Caco-2 (cell line): ENCODE data around the gene MKLN1. TPM values are rescaled to one million over a fixed set of nuclear protein-coding genes. Genes with fewer than 3 reads are reported as not detected.

Experiments used
- BruUV-seq: library from RNA; stranded (reverse); fragments of 400-500 nt; replicated peaks from 2 replicates; lab custom pipeline; 2021; lab: Mats Ljungman, UMichigan
- CTCF ChIA-PET: fragments of 300-600 bp; sonication (Branson Sonifier 250); formaldehyde crosslinking; loops from one replicate; lab custom pipeline; 2022; ENCODE audit warnings: antibody characterized with exemption; lab: Charles Lee
- POLR2A ChIA-PET: fragments of 300-600 bp; sonication (Branson Sonifier 250); formaldehyde crosslinking; loops from one replicate; lab custom pipeline; 2022; ENCODE audit warnings: antibody characterized with exemption; lab: Charles Lee
- DNase-seq, 2 experiments: peaks; one replicate each; pipeline versions ENCODE4 v3.0.0 to v3.0.0-alpha.2; 2020 to 2022
- H3K27me3 ChIP-seq: replicated peaks from 2 replicates; pipeline ENCODE4 v1.6.0; 2011; ENCODE audit warnings: low read length; ENCODE audit not compliant: control insufficient read depth, insufficient read depth
- H3K36me3 ChIP-seq: 2 replicates; pipeline ENCODE4 v1.5.1; 2011; ENCODE audit warnings: low read length; ENCODE audit not compliant: control insufficient read depth, insufficient read depth
- H3K4me1 ChIP-seq: fragments of 250-450 bp; sonication (Bioruptor Pico); 2 replicates; pipeline ENCODE4 v1.5.1; 2020; ENCODE audit warnings: mild to moderate bottlenecking
- H3K4me3 ChIP-seq: 2 replicates; pipeline ENCODE4 v1.5.1; 2011; ENCODE audit warnings: low read depth, mild to moderate bottlenecking, control low read depth, low read length
- H3K9me3 ChIP-seq: fragments of 250-450 bp; sonication (Bioruptor Pico); 2 replicates; pipeline ENCODE4 v1.5.1; 2020; ENCODE audit warnings: mild to moderate bottlenecking, moderate library complexity
- H3K27ac Mint-ChIP-seq: one replicate; pipeline ENCODE4 v1.8.0; 2022; ENCODE audit warnings: mixed read lengths; ENCODE audit not compliant: unreplicated experiment
- H3K27me3 Mint-ChIP-seq: one replicate; pipeline ENCODE4 v1.8.0; 2022; ENCODE audit warnings: mixed read lengths; ENCODE audit not compliant: insufficient read depth, unreplicated experiment
- H3K36me3 Mint-ChIP-seq: one replicate; pipeline ENCODE4 v1.8.0; 2022; ENCODE audit warnings: mild to moderate bottlenecking, mixed read lengths; ENCODE audit not compliant: insufficient read depth, unreplicated experiment
- H3K4me1 Mint-ChIP-seq: one replicate; pipeline ENCODE4 v1.8.0; 2022; ENCODE audit warnings: low read depth, mixed read lengths; ENCODE audit not compliant: unreplicated experiment
- H3K4me3 Mint-ChIP-seq: one replicate; pipeline ENCODE4 v1.8.0; 2022; ENCODE audit warnings: mild to moderate bottlenecking, moderate library complexity, mixed read lengths; ENCODE audit not compliant: unreplicated experiment
- H3K9me3 Mint-ChIP-seq: one replicate; pipeline ENCODE4 v1.8.0; 2022; ENCODE audit warnings: mixed read lengths; ENCODE audit not compliant: unreplicated experiment
- intact Hi-C: fragments of 100-400 bp; cut with micrococcal nuclease; formaldehyde crosslinking; loops from one replicate; pipeline ENCODE4 v1.10.0; 2022; ENCODE audit not compliant: unreplicated experiment
- total RNA-seq: library from RNA; stranded (reverse); gene quantifications from 2 replicates; pipeline ENCODE4 v1.2.3, GENCODE V29; 2022
- TF ChIP-seq, protein P1 (sequence below), 2 experiments: fragments of 200-600 bp in 1 of 2; IDR thresholded peaks; 1 replicate in 1 of 2; 2 replicates in 1 of 2; pipeline versions ENCODE4 v1.5.1 to v1.8.0; 2011 to 2022; ENCODE audit warnings: antibody characterized with exemption in 1 of 2, control low read depth in 1 of 2, inconsistent platforms in 1 of 2, low read depth in 1 of 2, low read length in 1 of 2, mild to moderate bottlenecking in 1 of 2, moderate library complexity in 1 of 2; ENCODE audit not compliant: insufficient read depth in 1 of 2, severe bottlenecking in 1 of 2, unreplicated experiment in 1 of 2

The MKLN1 gene
- total RNA-seq, 1 experiment from 2014 or later, result 55.6 TPM

DNA sequence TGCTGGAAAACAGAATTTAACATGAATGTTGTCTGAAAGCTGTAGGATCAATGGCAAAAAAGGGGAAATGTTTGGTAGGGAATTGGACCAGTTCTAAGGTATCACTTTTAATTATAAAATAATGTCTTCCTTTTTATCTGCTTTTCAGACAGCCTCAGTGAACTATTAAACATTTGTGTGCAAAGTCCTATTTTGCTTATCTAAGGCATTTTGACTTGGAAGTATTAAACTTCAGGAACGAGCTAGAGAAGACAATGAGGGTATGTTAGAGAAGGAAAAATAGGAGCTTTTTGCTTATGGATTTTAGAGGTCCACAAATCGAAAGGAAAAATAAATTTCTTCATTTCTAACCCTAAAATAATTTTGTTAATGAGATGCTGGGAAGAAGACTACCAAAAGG lies 165.4 kb downstream of the MKLN1 start:
- H3K9me3 Mint-ChIP-seq, result no peaks in the 10 kb centered on the region
- H3K36me3 Mint-ChIP-seq, result peaks cover 54% of the 10 kb centered on the region
- Histone ChIP-seq H3K27me3 (no peaks in the 10 kb centered on the region), H3K4me3 (no peak overlapping the region), H3K4me1 (no peaks in the 10 kb centered on the region), H3K9me3 (no peaks in the 10 kb centered on the region), H3K36me3 (no peaks in the 10 kb centered on the region)
- POLR2A ChIA-PET, result no interaction called here
- no peak overlapping the region for H3K4me3 Mint-ChIP-seq
- CTCF ChIA-PET, result interaction anchor here (0.5 to 1.0 kb wide), 5 partner anchors 14 to 416 kb away, joined by 3 to 4 read pairs (median 3); no protein-coding TSS in a partner anchor
- no peak overlapping the region for H3K27ac Mint-ChIP-seq
- BruUV-seq, result no TSS peak
- intact Hi-C loops, result no loop called here
- TF ChIP-seq, protein P1, sequence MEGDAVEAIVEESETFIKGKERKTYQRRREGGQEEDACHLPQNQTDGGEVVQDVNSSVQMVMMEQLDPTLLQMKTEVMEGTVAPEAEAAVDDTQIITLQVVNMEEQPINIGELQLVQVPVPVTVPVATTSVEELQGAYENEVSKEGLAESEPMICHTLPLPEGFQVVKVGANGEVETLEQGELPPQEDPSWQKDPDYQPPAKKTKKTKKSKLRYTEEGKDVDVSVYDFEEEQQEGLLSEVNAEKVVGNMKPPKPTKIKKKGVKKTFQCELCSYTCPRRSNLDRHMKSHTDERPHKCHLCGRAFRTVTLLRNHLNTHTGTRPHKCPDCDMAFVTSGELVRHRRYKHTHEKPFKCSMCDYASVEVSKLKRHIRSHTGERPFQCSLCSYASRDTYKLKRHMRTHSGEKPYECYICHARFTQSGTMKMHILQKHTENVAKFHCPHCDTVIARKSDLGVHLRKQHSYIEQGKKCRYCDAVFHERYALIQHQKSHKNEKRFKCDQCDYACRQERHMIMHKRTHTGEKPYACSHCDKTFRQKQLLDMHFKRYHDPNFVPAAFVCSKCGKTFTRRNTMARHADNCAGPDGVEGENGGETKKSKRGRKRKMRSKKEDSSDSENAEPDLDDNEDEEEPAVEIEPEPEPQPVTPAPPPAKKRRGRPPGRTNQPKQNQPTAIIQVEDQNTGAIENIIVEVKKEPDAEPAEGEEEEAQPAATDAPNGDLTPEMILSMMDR (IDR thresholded peaks at IDR 0.05; ENCODE audit: insufficient read depth in 1 of 2, low read depth in 1 of 2, low read length in 1 of 2, severe bottlenecking in 1 of 2, unreplicated experiment in 1 of 2), result no peak
- no peaks in the 10 kb centered on the region for H3K27me3 Mint-ChIP-seq
- DNase-seq, result no peak
- no peaks in the 10 kb centered on the region for H3K4me1 Mint-ChIP-seq

DNA sequence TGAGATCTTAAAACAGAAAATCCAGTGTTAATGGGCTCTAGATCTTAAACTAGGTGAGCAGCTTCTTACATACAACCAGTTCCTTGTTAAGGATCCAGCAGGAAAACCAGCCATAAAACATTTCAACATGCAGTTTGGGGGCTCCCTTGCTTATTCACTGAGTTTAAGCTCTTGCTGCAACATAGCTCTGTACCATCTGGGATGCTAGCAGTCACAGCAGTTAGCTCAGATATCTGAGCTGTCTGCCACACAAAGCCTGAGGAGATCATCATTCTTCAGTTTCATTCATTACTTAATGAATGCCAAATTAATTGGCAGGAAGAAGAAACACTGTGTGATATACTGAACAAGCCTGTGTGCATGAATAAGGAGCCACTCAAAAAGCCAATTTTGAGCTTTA lies 165.9 kb downstream of the MKLN1 start:
- no peak overlapping the region for H3K4me3 ChIP-seq
- H3K36me3 Mint-ChIP-seq, result peaks cover 54% of the 10 kb centered on the region
- no peaks in the 10 kb centered on the region for H3K27me3 ChIP-seq
- H3K27me3 Mint-ChIP-seq, result no peaks in the 10 kb centered on the region
- no peaks in the 10 kb centered on the region for H3K4me1 ChIP-seq
- H3K9me3 Mint-ChIP-seq, result no peaks in the 10 kb centered on the region
- ChIA-PET CTCF (interaction anchor here (0.5 to 0.9 kb wide), 4 partner anchors 20 to 416 kb away, joined by 3 to 7 read pairs (median 3); no protein-coding TSS in a partner anchor), POLR2A (no interaction called here)
- H3K27ac Mint-ChIP-seq, result no peak overlapping the region
- DNase-seq, result no peak
- no peaks in the 10 kb centered on the region for H3K4me1 Mint-ChIP-seq
- no peaks in the 10 kb centered on the region for H3K9me3 ChIP-seq
- intact Hi-C loops, result no loop called here
- TF ChIP-seq, protein P1 (IDR thresholded peaks at IDR 0.05; ENCODE audit: insufficient read depth in 1 of 2, low read depth in 1 of 2, low read length in 1 of 2, severe bottlenecking in 1 of 2, unreplicated experiment in 1 of 2), result no peak
- BruUV-seq, result no TSS peak
- no peak overlapping the region for H3K4me3 Mint-ChIP-seq
- no peaks in the 10 kb centered on the region for H3K36me3 ChIP-seq

DNA sequence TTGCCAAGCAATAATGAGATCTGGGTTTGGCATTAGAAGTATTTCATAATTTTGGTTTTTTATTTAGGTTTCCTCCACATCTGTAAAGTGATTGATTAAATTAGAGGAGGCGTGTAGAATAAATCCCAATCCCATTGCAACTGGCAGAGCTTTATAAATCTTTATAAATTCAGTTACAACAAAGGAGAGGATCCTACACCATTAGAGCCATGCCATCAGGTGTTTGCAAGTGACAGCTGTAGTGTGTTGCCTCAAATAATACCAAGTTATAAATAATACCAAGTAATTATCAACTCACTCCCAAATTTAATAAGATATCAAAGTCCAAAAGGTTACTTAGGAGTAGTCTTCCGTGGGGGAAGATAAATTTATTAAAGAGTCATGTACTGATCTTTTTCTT lies 166.5 kb downstream of the MKLN1 start:
- TF ChIP-seq, protein P1 (IDR thresholded peaks at IDR 0.05; ENCODE audit: insufficient read depth in 1 of 2, low read depth in 1 of 2, low read length in 1 of 2, severe bottlenecking in 1 of 2, unreplicated experiment in 1 of 2), result no peak

More for the DNA sequence above, 166.5 kb downstream of the MKLN1 start:
- Histone ChIP-seq H3K36me3 (no peaks in the 10 kb centered on the region), H3K4me3 (no peak overlapping the region), H3K27me3 (no peaks in the 10 kb centered on the region), H3K9me3 (no peaks in the 10 kb centered on the region), H3K4me1 (no peaks in the 10 kb centered on the region)
- no peak overlapping the region for H3K4me3 Mint-ChIP-seq
- no peaks in the 10 kb centered on the region for H3K9me3 Mint-ChIP-seq
- ChIA-PET CTCF (interaction anchor here (0.6 to 0.9 kb wide), 2 partner anchors 19 to 388 kb away, joined by 3 to 7 read pairs; no protein-coding TSS in a partner anchor), POLR2A (no interaction called here)
- BruUV-seq, result no TSS peak
- peaks cover 58% of the 10 kb centered on the region for H3K36me3 Mint-ChIP-seq
- no peaks in the 10 kb centered on the region for H3K27me3 Mint-ChIP-seq
- H3K27ac Mint-ChIP-seq, result no peak overlapping the region
- no peak for DNase-seq
- no peaks in the 10 kb centered on the region for H3K4me1 Mint-ChIP-seq
- intact Hi-C loops, result no loop called here
